K562 (cell line): ENCODE data around the gene MCC. TPM values are rescaled to one million over a fixed set of nuclear protein-coding genes. Genes with fewer than 3 reads are reported as not detected.

Source experiments
- ATAC-seq: fragments of 200-7000 bp; cut with Tn5 transposase; 3 replicates; pipeline ENCODE4 v1.9.1; 2020; ENCODE audit warnings: moderate library complexity
- BruUV-seq: library from RNA; stranded (reverse); fragments of 400-500 nt; replicated peaks from 2 replicates; lab custom pipeline; 2021; lab: Mats Ljungman, UMichigan
- CTCF ChIA-PET: fragments of 300-600 bp; formaldehyde crosslinking; extraction: SDS; loops from one replicate; lab custom pipeline; 2021; ENCODE audit warnings: low intra/inter-chr PET ratio; lab: Yijun Ruan, JAX
- POLR2A ChIA-PET: fragments of 300-600, 350-650 bp; sonication (Branson Sonifier 250); formaldehyde crosslinking; extraction: SDS; loops from one replicate; lab custom pipeline; 2021; ENCODE audit warnings: antibody characterized with exemption, inconsistent platforms; lab: Yijun Ruan, JAX
- DNase-seq, 4 experiments: peaks; one replicate each; pipeline versions ENCODE4 v3.0.0 to v3.0.0-alpha.2; 2011 to 2018; ENCODE audit warnings: low spot score in 3 of 4, mixed read lengths in 3 of 4; ENCODE audit errors: extremely low read depth in 1 of 4
- FAIRE-seq: peaks from 2 replicates; lab custom pipeline; 2011; peaks lifted over from hg19 to GRCh38; lab: Jason Lieb, UNC
- H2AFZ ChIP-seq: 2 replicates; pipeline ENCODE4 v1.6.0; 2011; ENCODE audit warnings: low read depth, low read length, control low read depth, inconsistent platforms
- H3K27ac ChIP-seq: fragments of 200-600 bp; 3 replicates; pipeline ENCODE4 v1.8.0; 2011; ENCODE audit warnings: low read depth, mild to moderate bottlenecking, control low read depth, inconsistent platforms, low read length, moderate library complexity, mixed read lengths; ENCODE audit errors: extremely low read depth
- H3K27me3 ChIP-seq, 2 experiments: fragments of 300-600 bp in 1 of 2; 2 replicates in 1 of 2; 3 replicates in 1 of 2; pipeline versions ENCODE4 v1.6.0 to v1.8.0; 2011; ENCODE audit warnings: inconsistent platforms in 2 of 2, low read length in 2 of 2, mild to moderate bottlenecking in 1 of 2, mixed read lengths in 1 of 2, moderate library complexity in 1 of 2; ENCODE audit not compliant: control insufficient read depth in 2 of 2, insufficient read depth in 2 of 2
- H3K36me3 ChIP-seq: fragments of 300-600 bp; 3 replicates; pipeline ENCODE4 v1.8.0; 2011; ENCODE audit warnings: mild to moderate bottlenecking, low read length, inconsistent platforms; ENCODE audit not compliant: control insufficient read depth, insufficient read depth
- H3K4me1 ChIP-seq, 2 experiments: fragments of 200-600 bp in 1 of 2; replicated peaks in 1 of 2; 2 replicates in 1 of 2; 3 replicates in 1 of 2; pipeline versions ENCODE4 v1.5.1 to v1.8.0; 2011; ENCODE audit warnings: inconsistent platforms in 2 of 2, low read length in 2 of 2, mild to moderate bottlenecking in 1 of 2, mixed read lengths in 1 of 2, moderate library complexity in 1 of 2; ENCODE audit not compliant: control insufficient read depth in 2 of 2, insufficient read depth in 2 of 2
- H3K4me2 ChIP-seq: 2 replicates; pipeline ENCODE4 v1.6.1; 2011; ENCODE audit warnings: low read length, control low read depth, inconsistent platforms, mixed read lengths; ENCODE audit not compliant: insufficient read depth
- H3K4me3 ChIP-seq: fragments of 200-600 bp; sonication (generic), shearing (Covaris generic); 2 replicates; pipeline ENCODE4 v1.5.1; 2016; ENCODE audit warnings: control low read depth, inconsistent platforms
- H3K79me2 ChIP-seq: fragments of 200-600 bp; 3 replicates; pipeline ENCODE4 v1.8.0; 2011; ENCODE audit warnings: low read length, inconsistent platforms; ENCODE audit not compliant: control insufficient read depth, insufficient read depth
- H3K9ac ChIP-seq, 2 experiments: 2 replicates each; pipeline versions ENCODE4 v1.6.0 to v1.6.1; 2011; ENCODE audit warnings: low read depth in 2 of 2, low read length in 2 of 2, control low read depth in 1 of 2, inconsistent platforms in 1 of 2, mild to moderate bottlenecking in 1 of 2, mixed read lengths in 1 of 2; ENCODE audit not compliant: insufficient read depth in 1 of 2
- H3K9me1 ChIP-seq: one replicate; pipeline ENCODE4 v1.6.0; 2011; ENCODE audit warnings: inconsistent platforms, mild to moderate bottlenecking, low read length, moderate library complexity; ENCODE audit not compliant: control insufficient read depth, insufficient read depth
- H3K9me3 ChIP-seq: replicated peaks from 2 replicates; pipeline ENCODE4 v1.5.1; 2011; ENCODE audit warnings: low read depth, low read length, inconsistent platforms; ENCODE audit not compliant: control insufficient read depth, insufficient read depth
- H4K20me1 ChIP-seq: replicated peaks from 2 replicates; pipeline ENCODE4 v1.6.1; 2011; ENCODE audit warnings: low read length, inconsistent platforms, mixed read lengths; ENCODE audit not compliant: control insufficient read depth, insufficient read depth
- KDM2B ChIP-seq: fragments of 250-450 bp; sonication (Bioruptor Pico); IDR thresholded peaks from 2 replicates; pipeline ENCODE4 v1.8.0; 2021; ENCODE audit warnings: mild to moderate bottlenecking, moderate library complexity
- POLR2H ChIP-seq: IDR thresholded peaks from 2 replicates; pipeline ENCODE4 v1.6.1; 2016; ENCODE audit warnings: missing genetic modification characterization, low read depth, mild to moderate bottlenecking, control low read depth, missing compliant biosample characterization, moderate library complexity
- ZNF785 ChIP-seq: fragments of 250-450 bp; sonication (Bioruptor Pico); IDR thresholded peaks from 2 replicates; pipeline ENCODE4 v1.4.0; 2020; ENCODE audit warnings: mild to moderate bottlenecking
- WGBS: fragments of 100-300 bp; shearing (Covaris generic); methylation state at CpG from one replicate; pipeline ENCODE4 v1.1.6; 2016; ENCODE audit warnings: low coverage, mixed read lengths; ENCODE audit not compliant: insufficient coverage; ENCODE audit errors: missing lambda C conversion rate; 5-methylcytosine and 5-hydroxymethylcytosine counted together
- in situ Hi-C: fragments of 300-500 bp; cut with MboI; formaldehyde crosslinking; loops from 4 replicates; pipeline ENCODE4 v1.15.0; 2018; ENCODE audit warnings: inconsistent platforms, mixed read lengths
- intact Hi-C: fragments of 100-400 bp; cut with micrococcal nuclease; formaldehyde crosslinking; loops from 2 replicates; pipeline ENCODE4 v1.14.2; 2022
- polyA plus RNA-seq, 8 experiments: library from polyadenylated mRNA; depleted of rRNA in 4 of 8; stranded (reverse) in 5 of 8; unstranded in 3 of 8; fragments of >200 nt; fragmentation: Nextera tagmentation in 2 of 8; fragmentation: Illumina TruSeq in 1 of 8; extraction: Ambion mirVana in 2 of 8; extraction: Trizol in 1 of 8; gene quantifications; 2 replicates each; pipeline versions ENCODE4 v1.2.1 to v1.2.3, GENCODE V29; 2011 to 2014; ENCODE audit warnings: inconsistent platforms in 1 of 8, missing spikeins in 1 of 8
- total RNA-seq, 7 experiments: library from RNA; depleted of rRNA in 6 of 7; stranded (reverse); fragments of >200 nt in 6 of 7; fragmentation: Illumina TruSeq in 2 of 7; extraction: Trizol in 2 of 7; gene quantifications; 2 replicates each; pipeline versions ENCODE4 v1.2.1 to v1.2.3, GENCODE V29; 2011 to 2021; ENCODE audit warnings: low replicate concordance in 1 of 7
- TF ChIP-seq, protein P1 (sequence below): fragments of 450-650 bp; conservative IDR thresholded peaks from 2 replicates; pipeline ENCODE4 v1.6.1; 2016; ENCODE audit warnings: missing genetic modification characterization, low read depth, mild to moderate bottlenecking, control low read depth, missing compliant biosample characterization

Gene MCC
- total and polyA plus RNA-seq, 9 of the 15 experiments (the other 6 are each of a cell fraction or from before 2014, with no cell fraction given) = 0.04 to 0.24 (median 0.06) TPM; not detected in 1

DNA sequence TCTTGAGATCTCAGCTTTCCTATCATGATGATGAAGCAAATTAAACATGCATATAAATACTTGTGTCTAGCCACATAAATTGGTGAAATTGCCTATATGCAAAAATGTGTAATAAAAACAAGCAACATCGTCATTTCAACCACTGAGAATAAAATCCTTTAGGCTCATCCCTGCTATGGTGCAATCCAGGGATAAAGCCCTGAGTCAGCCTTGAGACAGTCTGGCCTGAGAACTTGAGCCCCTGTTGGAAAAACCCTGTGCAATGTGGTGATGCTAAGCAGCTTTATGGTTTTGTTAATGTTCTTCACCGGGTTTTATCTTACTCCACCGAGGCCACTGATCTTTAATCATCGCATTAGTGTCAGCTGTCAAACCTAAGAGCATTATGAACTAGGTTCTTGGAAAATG lies 341.1 kb downstream of the MCC start:
- Histone ChIP-seq H3K27ac (no peak overlapping the region), H3K4me1 (no peaks in the 10 kb centered on the region), H3K79me2 (no peaks in the 10 kb centered on the region), H3K9me3 (no peaks in the 10 kb centered on the region), H3K4me2 (no peak overlapping the region), H4K20me1 (no peaks in the 10 kb centered on the region), H3K9me1 (no peaks in the 10 kb centered on the region), H3K27me3 (peaks cover 17 to 22% of the 10 kb centered on the region in 2 experiments), H2AFZ (no peak overlapping the region), H3K9ac (no peak overlapping the region), H3K4me3 (no peak overlapping the region), H3K36me3 (no peaks in the 10 kb centered on the region)
- DNase-seq = no peak
- no TSS peak for BruUV-seq
- FAIRE-seq = no peak
- CTCF ChIA-PET = no interaction called here
- intact Hi-C loops = no loop called here
- POLR2A ChIA-PET = interaction anchor here (0.6 kb wide), 1 partner anchor 360 kb away, joined by 3 read pairs; no protein-coding TSS in a partner anchor
- no peak for ATAC-seq
- in situ Hi-C loops = no loop called here
- 0% methylated on average over 4 of the region's 4 CpGs for WGBS
- no peak for TF ChIP-seq POLR2H (tag)
- no peak for TF ChIP-seq KDM2B (CRISPR knock-in tag)
- TF ChIP-seq, protein P1, sequence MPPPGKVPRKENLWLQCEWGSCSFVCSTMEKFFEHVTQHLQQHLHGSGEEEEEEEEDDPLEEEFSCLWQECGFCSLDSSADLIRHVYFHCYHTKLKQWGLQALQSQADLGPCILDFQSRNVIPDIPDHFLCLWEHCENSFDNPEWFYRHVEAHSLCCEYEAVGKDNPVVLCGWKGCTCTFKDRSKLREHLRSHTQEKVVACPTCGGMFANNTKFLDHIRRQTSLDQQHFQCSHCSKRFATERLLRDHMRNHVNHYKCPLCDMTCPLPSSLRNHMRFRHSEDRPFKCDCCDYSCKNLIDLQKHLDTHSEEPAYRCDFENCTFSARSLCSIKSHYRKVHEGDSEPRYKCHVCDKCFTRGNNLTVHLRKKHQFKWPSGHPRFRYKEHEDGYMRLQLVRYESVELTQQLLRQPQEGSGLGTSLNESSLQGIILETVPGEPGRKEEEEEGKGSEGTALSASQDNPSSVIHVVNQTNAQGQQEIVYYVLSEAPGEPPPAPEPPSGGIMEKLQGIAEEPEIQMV (tag) = no peak
- TF ChIP-seq ZNF785 (CRISPR knock-in tag) = no peak
